Stimulated activated CD4-positive, alpha-beta T cell treated with anti-CD3 and anti-CD28 coated beads, Interleukin-1b, Interleukin-23, amount 100 ng/mL, for 1 hour (primary cell): Measurements from ENCODE around the gene XYLT1.

Source experiments
- DNase-seq, 2 donors: peaks; one replicate each; pipeline ENCODE4 v3.0.0-alpha.2; 2020; ENCODE audit warnings: low read depth in 2 of 2

The XYLT1 gene

DNA sequence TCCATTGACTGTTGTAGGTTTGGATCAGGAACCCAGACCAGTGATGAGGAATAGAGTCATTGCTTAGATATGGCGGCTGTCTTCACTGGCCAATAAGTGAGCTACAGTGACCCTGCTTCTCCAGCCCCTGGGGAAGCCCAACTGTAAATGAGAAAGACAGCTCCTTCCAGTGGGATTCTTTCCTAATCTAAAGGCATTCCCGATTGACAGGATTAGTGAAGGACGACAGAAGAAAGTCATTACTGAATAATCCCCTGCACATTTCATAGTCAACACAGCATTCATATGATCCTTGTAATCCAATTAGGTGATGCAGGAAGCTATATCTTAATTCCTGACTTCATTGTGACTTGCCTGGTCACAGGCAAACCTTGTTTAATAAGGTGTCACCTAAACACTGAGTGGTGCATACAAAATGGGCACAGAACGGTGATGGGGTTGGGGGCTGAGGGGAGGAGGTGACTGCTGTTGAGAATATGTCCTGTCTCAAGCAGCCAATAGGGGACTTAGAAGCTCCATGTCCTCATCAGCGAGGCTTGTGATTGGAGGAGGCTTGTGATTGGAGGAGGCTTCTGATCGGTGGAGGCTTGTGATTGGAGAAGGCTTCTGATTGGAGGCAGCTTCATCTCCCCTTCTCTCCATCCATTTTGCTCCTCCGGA lies 242.6 kb downstream of the XYLT1 start:
- DNase-seq, result no peak

GRCh38 chr16:17227278-17227677 lies 243.5 kb downstream of the XYLT1 start:
- no peak for DNase-seq

- no peak for DNase-seq
These were observed 245.2 kb downstream of the XYLT1 start for GRCh38 chr16:17225541-17225940.

DNA sequence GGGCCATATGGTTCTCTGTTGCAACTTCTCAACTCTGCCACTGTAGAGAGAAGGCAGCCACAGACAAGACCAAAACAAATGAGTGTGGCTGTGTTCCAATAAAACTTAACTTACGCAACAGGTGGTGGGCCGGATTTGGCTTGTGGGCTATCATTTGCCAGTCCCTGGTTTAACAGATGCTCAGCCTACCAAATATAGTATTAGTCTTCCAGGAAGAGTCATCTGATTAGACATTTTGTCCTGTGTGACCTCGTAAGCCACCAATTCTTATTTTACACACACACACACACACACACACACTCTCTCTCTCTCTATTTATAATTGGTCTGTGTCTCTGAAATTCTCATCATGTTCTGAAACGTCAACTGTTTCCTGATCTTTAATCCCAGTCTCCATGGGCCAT lies 245.9 kb downstream of the XYLT1 start:
- DNase-seq, result no peak

- DNase-seq, result no peak
These were observed 246.4 kb downstream of the XYLT1 start for GRCh38 chr16:17224350-17224749.

DNA sequence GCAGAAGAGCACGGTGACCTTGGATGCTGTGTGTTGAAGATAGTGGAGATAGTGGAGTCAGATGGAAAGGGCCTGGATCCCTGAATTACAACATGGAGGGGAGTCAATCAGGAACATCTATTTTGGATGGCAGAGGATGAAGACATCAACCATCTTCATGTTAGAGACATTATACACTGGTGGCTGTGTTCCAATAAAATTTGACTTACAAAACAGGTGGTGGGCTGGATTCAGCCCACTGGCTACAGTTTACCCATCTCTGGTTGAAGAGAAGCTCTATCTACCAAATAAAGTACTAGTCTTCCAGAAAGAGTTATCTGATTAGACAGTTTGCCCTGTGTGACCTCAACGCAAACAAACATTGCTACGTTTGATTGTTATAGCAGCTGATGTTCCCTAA lies 247.2 kb downstream of the XYLT1 start:
- DNase-seq, result no peak

- DNase-seq, result no peak
These were observed 247.8 kb downstream of the XYLT1 start for GRCh38 chr16:17222871-17223401.

GRCh38 chr16:17219991-17220390 lies 250.8 kb downstream of the XYLT1 start:
- no peak for DNase-seq

GRCh38 chr16:17215936-17216335 lies 254.8 kb downstream of the XYLT1 start:
- DNase-seq, result no peak

GRCh38 chr16:17215306-17215705 lies 255.5 kb downstream of the XYLT1 start:
- no peak for DNase-seq

GRCh38 chr16:17213974-17214373 lies 256.8 kb downstream of the XYLT1 start:
- DNase-seq, result no peak

DNA sequence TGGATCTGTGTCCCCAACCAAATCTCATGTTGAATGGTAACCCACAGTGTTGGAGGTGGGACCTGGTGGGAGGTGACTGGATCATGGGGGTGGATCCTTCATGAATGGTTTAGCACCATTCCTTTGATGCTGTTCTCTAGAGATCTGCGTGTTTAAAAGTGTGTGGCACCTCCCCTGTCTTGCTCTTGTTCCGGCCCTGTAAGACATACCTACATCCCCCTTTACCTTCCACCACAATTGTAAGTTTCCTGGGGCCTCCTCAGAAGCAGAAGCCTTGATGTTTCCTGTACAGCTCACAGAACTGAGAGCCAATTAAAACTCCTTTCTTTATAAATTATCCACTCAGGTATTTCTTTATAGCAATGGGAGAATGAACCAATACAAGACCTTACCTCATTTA lies 257.7 kb downstream of the XYLT1 start:
- no peak for DNase-seq

DNA sequence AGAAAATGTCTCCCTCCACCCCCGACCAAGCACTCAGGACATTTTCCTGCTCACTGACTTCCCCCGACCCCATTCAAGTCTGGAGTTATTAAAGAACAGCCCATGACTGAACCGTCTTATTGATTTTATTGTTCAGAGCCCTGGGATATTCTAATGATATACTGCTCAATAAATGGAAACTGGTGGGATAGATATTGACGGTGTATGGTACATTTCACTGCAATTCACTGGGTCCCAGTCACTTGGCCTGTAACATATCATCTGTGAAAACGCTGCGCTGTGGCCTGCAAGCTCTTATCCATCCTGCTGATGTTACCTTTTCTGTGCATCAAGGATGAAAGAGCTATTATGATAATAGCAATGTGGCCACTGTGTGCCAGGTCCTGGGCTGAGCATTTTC lies 258.2 kb downstream of the XYLT1 start:
- DNase-seq, result no peak

DNA sequence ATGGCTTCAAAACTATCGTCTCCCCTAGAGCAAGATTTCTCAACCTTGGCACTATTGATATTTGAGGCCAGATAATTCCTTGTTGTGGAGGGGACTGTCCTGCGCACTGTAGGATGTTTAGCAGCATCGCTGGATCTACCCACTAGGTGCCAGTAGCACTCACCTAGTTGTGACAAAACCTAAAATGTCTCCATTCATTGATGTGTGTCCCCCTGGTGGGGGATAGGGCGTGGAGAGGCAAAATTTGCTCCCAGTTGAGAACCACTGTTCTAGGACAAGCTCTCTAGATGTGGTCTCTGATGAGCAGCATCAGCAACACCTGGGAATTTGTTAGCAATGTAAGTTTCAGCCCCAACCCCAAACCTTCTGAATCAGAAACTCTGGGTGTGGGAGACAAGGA lies 259.0 kb downstream of the XYLT1 start:
- no peak for DNase-seq

GRCh38 chr16:17206712-17207111 lies 264.0 kb downstream of the XYLT1 start:
- no peak for DNase-seq

DNA sequence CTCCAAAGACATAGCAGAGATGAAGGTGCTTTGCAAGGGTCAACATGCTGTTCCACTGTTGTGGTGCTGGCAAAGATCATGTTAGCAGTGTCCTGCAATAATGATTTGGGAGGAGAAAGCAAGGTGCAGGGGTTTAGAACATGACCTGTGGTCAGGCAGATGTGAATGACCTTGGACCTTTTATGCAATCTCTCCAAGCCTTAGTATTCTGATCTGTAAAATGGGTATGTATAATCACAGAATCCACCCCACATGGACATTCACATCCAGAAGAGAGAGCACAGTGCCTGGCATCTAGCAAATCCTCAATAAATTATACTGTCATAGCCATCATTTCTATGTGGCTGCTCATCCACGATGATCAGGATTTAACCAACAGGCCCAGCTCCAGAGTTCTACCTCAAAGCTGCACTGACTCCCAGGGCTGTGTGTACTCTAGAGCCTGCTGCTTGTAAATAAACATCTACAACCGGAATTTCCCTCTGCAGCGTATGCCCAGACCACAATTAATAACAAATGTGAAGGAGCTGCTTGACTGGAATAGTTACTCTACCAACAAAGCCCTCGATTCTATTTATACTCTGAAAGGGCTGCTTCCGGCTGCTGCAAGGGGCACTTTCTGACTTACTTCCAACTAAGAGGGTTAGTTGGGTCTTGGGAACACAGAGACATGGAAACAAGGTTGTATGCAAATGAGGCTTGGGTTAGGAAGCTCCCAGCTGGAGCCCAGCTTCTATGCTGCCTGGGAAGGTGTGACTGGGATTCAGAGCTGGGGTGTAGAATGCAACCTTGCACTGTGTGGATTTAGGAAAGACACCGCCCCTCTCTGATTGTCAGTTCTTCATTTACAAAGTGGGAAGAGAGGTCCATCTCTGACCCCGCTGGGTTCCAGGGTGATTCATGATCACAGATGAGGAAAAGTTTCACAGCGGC lies 265.2 kb downstream of the XYLT1 start:
- DNase-seq, result no peak

DNA sequence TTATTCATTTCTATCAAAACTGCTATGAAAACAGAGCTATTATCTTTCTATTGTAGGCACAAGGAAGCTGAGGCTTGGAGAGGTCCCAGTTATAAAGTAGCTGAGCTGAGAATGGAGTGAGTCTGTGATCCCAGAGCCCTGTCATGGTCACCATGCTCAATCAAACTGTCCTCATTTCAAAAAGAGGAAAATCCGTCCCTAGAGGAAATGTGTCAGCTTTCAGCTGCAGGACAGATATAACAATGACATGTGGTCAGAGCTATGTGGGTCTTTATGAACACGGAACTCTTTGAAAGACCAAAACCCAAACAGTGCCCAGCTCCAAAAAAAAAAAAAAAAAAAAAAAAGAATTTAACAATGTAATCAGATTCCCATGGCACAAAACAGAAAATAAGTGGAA lies 266.1 kb downstream of the XYLT1 start:
- no peak for DNase-seq

GRCh38 chr16:17204206-17204605 lies 266.6 kb downstream of the XYLT1 start:
- DNase-seq, result no peak

DNA sequence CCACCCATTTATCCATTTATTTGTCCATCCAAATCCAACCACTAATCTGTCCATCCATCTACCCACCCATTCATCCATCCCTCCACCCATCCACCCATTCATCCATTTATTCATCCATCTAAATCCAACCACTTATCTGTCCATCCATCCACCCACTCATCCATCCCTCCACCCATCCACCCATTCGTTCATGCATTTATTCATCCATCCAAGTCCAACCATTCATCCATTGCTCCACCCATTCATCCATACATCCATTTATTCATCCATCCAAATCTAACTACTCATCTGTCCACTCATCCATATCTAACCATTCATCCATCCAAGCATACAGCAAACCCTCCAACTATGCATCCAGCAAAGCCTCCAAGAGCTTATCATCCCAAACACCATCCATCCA lies 267.3 kb downstream of the XYLT1 start:
- DNase-seq, result no peak

- no peak for DNase-seq
These were observed 271.6 kb downstream of the XYLT1 start for GRCh38 chr16:17199135-17199534.

GRCh38 chr16:17196526-17196925 lies 274.2 kb downstream of the XYLT1 start:
- no peak for DNase-seq

DNA sequence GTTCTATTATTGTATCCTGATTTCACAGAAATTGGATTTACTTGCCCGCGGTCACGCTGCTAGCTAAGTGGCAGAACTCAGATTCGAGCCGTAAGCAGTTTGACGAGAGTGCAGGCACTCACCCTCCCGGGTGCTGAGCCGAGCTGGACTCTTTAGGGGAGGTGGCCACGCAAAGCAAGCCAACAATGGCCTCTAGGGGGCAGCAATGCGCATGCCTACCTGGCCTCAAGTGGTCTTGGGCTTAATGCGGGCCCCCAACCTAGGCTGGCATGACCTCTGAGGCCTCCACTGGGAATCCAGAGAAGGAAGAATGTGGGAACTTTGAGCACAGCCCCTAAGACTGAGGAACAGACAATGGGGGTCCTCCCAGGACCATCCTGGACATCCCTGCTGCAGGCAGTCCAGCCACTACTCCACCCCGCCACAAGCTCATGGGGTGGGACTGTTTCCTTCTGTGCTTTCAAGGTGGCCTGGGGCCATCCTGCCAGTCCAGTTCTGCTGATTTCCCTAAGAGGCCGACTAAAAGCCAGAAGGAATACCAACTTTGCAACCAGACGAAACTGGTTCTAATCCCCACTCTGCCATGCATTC lies 276.5 kb downstream of the XYLT1 start:
- peak; percentile 19 to 45 for DNase-seq
